AG20443 (cell line): ENCODE data around the gene SPIRE2.
A peak's percentile ranks its signal among the peaks of the same experiment; 100 is the strongest.

ENCODE experiments used
- DNase-seq: peaks from one replicate; pipeline ENCODE4 v3.0.0; 2012; ENCODE audit warnings: low spot score, mixed read lengths

The SPIRE2 gene

GRCh38 chr16:89837014-89837546, 8.8 kb downstream of the SPIRE2 start:
- no peak for DNase-seq

GRCh38 chr16:89841275-89841674, 13.0 kb downstream of the SPIRE2 start:
- DNase-seq: no peak

GRCh38 chr16:89842471-89843408, 14.5 kb downstream of the SPIRE2 start:
- no peak for DNase-seq

- DNase-seq: no peak
These were observed 15.4 kb downstream of the SPIRE2 start for GRCh38 chr16:89843409-89844350.

- no peak for DNase-seq
These were observed 16.6 kb downstream of the SPIRE2 start for GRCh38 chr16:89844739-89845339.

GRCh38 chr16:89845417-89845816, 17.1 kb downstream of the SPIRE2 start:
- no peak for DNase-seq

GRCh38 chr16:89847051-89847939, 19.0 kb downstream of the SPIRE2 start:
- DNase-seq: no peak

GRCh38 chr16:89847940-89848297, 19.6 kb downstream of the SPIRE2 start:
- no peak for DNase-seq

GRCh38 chr16:89848974-89849373, 20.7 kb downstream of the SPIRE2 start:
- no peak for DNase-seq

GRCh38 chr16:89853306-89853993, 25.2 kb downstream of the SPIRE2 start:
- no peak for DNase-seq

- no peak for DNase-seq
These were observed 27.1 kb downstream of the SPIRE2 start for GRCh38 chr16:89855301-89855945.

- no peak for DNase-seq
These were observed 27.7 kb downstream of the SPIRE2 start for GRCh38 chr16:89855986-89856385.

- DNase-seq: no peak
These were observed 30.8 kb downstream of the SPIRE2 start for GRCh38 chr16:89858973-89859614.

- DNase-seq: no peak
These were observed 31.3 kb downstream of the SPIRE2 start for GRCh38 chr16:89859615-89860007.

- DNase-seq: peak; percentile 93
These were observed 32.6 kb downstream of the SPIRE2 start for GRCh38 chr16:89860747-89861304.

GRCh38 chr16:89861648-89862047, 33.4 kb downstream of the SPIRE2 start:
- no peak for DNase-seq

- DNase-seq: no peak
These were observed 34.5 kb downstream of the SPIRE2 start for GRCh38 chr16:89862732-89863131.

GRCh38 chr16:89863741-89864526, 35.7 kb downstream of the SPIRE2 start:
- DNase-seq: no peak

- DNase-seq: no peak
These were observed 36.2 kb downstream of the SPIRE2 start for GRCh38 chr16:89864527-89864820.
